HG03097 (cell line): Measurements from ENCODE around the gene PIK3C2A.
"Not testable (repeated sequence)": the region's sequence is repeated elsewhere in the genome, so short reads cannot be mapped to it uniquely, and the experiment has no call there.

Experiments
- ATAC-seq: cut with Tn5 transposase; IDR thresholded peaks from one replicate; pipeline ENCODE4 v1.9.1; 2021; ENCODE audit not compliant: unreplicated experiment, low FRiP score

Gene PIK3C2A, protein sequence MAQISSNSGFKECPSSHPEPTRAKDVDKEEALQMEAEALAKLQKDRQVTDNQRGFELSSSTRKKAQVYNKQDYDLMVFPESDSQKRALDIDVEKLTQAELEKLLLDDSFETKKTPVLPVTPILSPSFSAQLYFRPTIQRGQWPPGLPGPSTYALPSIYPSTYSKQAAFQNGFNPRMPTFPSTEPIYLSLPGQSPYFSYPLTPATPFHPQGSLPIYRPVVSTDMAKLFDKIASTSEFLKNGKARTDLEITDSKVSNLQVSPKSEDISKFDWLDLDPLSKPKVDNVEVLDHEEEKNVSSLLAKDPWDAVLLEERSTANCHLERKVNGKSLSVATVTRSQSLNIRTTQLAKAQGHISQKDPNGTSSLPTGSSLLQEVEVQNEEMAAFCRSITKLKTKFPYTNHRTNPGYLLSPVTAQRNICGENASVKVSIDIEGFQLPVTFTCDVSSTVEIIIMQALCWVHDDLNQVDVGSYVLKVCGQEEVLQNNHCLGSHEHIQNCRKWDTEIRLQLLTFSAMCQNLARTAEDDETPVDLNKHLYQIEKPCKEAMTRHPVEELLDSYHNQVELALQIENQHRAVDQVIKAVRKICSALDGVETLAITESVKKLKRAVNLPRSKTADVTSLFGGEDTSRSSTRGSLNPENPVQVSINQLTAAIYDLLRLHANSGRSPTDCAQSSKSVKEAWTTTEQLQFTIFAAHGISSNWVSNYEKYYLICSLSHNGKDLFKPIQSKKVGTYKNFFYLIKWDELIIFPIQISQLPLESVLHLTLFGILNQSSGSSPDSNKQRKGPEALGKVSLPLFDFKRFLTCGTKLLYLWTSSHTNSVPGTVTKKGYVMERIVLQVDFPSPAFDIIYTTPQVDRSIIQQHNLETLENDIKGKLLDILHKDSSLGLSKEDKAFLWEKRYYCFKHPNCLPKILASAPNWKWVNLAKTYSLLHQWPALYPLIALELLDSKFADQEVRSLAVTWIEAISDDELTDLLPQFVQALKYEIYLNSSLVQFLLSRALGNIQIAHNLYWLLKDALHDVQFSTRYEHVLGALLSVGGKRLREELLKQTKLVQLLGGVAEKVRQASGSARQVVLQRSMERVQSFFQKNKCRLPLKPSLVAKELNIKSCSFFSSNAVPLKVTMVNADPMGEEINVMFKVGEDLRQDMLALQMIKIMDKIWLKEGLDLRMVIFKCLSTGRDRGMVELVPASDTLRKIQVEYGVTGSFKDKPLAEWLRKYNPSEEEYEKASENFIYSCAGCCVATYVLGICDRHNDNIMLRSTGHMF (N-terminal part only)

DNA sequence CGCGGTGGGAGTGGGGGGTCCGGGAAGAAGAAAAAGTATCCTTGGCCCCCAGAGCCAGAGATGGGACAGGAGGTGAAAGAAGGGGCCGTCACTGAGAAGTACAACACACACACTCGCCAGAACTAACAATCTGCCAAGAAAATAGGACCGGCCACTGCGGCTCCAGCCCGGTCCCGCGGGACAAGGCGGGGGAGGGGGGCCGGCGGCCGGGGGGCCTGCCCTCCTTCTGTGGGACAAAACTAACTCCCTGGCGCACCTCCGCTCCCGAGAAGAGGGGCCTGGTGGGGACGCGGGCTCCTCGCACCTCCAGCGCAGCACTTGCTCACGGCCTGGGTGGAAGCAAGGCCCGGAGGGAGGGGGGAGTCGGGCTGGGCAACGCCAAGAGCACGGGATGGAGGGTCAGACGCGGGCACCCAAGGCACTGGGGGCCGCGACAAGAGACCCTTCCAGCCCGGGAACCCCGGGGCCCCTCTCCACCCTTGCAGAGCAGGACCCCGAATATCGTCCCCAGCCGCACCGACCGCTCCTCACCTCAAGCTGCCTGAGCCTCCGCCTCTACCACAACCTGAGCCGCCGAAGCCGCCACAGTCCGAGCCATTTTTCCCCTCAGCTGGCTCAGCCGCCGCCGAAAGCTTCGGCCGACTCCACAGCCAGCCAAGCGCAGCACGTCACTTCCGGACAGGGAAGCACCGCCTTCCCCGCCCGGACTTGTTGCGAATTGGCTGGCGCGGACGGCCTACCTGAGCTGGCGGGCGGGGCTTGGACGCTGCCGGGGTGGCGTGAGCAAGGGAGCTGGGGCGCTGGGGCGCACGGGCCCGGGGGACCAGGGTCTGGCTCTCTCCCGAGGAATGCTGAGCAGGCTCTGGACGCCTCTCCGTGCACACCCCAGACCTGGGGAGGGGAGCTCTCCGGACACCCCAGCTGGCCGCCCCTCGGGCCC, at the start of gene PIK3C2A:
Gene PIK3C2A (minus strand): TSS at position 670 of the 940 bp plus-strand sequence. CDS start 38,245 bp downstream, outside the sequence.
- peak; percentile 95 for ATAC-seq

DNA sequence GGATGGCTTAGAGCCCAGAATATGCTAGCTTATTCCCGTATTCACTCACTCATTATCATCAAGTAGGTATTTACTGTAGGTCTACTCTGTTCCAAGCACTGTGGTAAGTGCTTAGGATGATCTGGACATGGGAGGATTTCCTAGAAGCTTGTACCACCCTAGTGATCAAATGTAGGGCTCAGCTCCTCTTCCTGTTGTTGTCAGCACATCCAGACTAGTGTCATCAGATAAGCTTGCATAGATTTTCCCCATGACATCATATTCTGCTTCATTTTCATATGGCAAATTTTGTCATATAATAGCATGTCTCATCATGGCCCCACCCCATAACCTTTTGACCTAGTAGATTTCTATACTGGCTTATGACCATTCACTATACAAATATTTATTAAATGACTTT, 49.4 kb upstream of the PIK3C2A start:
- no peak for ATAC-seq

DNA sequence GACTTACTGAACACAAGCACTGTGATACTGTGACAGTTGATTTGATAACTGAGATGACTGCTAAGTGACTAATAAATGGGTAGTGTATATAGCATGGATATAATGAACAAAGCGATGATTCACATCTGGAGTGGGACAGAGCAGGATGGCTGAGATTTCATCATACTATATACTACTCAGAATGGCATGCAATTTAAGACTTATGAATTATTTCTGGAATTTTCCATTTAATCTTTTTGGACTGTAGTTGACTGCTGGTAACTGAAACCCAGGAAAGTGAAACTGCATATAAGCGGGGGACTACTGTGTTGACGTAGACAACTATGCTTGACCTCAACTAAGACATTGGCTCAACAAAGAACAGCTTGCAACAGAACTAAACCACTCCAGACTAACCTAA, 48.7 kb upstream of the PIK3C2A start:
- no peak for ATAC-seq

DNA sequence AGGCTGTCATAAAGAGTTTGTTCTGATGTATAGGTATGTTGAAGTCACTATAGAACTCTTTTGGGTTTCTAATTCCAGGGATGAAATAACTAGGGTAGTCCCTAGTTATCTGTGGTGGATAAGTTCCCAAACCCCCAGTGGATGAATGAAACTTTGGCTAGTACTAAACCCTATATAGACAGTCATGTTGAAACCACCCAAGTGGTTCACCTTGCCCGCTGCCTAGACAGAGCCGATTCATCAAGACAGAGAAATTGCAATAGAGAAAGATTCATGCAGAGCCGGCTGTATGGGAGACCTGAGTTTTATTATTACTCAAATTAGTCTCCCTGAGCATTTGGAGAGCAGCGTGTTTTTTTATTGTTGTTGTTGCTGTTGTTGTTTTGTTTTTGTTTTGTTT, 44.9 kb upstream of the PIK3C2A start:
- ATAC-seq, result no peak

DNA sequence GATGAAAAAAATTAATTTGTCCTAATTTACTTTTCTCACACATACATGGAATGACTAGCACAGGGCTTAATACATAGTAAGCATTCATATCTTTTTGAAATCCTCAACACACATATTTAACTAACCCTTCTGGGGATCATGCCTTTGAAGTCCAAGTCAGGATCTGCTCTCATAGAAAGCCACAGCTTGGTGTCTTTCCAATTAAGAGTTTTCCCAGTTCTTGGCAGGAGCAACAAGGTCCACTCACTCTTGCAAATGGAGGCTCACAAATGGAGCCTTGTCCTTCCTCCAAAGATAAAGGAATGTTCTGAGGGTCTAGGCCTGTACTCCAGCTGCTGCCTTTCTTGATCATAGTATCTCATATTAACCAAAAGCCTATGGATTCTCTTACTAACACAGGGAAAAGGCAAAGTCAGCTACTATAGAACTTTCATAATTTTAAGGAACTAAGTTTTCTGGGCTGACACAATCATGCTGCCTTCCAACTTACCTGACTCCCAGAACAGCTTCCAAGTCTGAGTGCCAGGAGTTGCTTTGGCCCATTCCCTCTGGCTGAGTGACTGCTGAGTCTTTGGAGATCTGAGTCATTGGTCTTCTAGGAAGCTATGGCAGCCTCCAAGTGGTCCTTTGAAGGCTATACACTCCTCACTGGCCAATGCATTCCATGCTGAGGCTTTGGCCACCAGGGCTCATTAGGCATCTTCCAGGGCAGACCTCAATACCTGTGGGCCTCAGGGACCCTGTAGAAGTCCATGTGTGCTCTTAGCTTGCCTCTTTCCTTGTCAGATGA, 43.0 kb upstream of the PIK3C2A start:
- no peak for ATAC-seq

DNA sequence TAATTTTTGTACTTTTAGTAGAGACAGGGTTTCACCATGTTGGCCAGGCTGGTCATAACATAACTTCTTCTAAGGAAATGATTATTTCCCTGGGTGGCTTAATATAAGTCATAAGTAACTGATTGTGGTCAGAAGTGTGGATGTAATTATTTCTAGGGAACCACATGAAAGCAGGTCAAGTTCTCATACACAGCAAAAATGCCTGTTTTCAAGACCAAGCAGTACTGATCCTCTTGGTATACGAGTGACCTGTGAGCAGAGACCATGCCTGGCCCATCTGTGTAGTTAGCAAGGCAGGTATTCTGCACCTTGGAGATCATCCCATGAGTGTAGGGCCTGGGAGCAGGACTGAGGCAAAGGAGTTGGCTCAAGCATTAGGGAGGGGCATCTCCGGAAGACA, 36.3 kb upstream of the PIK3C2A start:
- peak; percentile 97 for ATAC-seq

DNA sequence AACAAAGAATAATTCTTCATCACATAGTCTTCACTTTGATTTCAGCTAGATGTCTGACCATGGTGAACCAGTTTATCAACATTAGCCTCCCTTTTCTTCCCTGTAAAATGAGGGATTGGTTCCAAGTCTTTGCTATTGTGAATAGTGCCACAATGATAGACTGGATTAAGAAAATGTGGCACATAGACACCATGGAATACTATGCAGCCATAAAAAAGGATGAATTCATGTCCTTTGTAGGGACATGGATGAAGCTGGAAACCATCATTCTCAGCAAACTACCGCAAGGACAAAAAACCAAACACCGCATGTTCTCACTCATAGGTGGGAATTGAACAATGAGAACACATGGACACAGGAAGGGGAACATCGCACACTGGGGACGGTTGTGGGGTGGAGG, 35.2 kb upstream of the PIK3C2A start:
- ATAC-seq, result not testable (repeated sequence)

DNA sequence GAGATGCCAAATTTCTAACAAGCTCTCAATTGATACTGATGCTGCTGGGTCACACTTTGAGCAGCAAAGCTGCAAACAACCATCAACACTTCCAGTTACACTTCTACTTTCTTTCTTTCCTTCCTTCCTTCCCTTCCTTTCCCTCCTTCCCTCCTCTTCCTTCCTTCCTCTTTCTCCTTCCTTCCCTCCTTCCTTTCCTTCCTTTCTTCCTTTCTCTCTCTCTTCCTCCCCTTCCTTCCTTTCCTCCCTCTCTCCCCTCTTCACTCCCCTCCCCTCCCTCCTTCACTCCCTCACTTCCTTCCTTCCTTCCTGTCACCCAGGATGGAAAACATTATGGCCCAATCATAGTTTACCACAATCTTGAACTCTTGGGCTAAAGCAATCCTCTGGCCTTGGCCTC, 33.0 kb upstream of the PIK3C2A start:
- ATAC-seq, result no peak

DNA sequence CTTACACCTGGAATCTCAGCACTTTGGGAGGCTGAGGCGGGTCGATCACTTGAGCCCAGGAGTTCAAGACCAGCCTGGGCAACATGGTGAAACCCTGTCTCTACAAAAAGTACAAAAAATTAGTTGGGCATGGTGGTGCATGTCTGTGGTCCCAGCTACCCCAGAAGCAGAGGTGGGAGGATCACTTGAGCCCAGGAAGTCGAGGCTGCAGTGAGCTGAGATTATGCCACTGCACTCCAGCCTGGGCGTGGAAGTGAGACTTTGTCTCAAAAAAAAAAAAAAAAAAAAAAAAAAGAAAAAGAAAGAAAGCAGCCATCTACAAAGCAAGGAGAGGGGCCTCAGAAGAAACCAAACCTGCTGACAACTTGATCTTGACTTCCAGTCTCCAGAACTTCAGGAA, 32.1 kb upstream of the PIK3C2A start:
- not testable (repeated sequence) for ATAC-seq

DNA sequence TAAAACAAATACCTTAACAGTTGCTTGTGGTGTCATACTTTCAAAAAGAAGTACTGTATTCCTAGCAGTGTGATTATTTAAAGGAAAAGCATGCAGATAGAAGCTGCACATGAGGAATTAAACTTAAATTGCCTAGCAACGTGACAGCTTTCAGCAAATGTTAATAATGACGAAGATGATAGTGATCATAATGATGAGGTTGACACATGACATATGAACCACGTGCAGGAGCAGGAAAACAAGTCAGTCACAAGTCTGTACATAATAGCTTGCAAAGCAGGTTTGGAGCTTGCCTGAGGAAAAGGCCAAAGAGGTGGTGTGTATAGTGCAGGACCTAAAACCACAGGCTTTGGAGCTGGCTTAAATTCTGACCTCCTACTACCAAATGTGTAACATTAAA, 30.6 kb upstream of the PIK3C2A start:
- ATAC-seq, result no peak

DNA sequence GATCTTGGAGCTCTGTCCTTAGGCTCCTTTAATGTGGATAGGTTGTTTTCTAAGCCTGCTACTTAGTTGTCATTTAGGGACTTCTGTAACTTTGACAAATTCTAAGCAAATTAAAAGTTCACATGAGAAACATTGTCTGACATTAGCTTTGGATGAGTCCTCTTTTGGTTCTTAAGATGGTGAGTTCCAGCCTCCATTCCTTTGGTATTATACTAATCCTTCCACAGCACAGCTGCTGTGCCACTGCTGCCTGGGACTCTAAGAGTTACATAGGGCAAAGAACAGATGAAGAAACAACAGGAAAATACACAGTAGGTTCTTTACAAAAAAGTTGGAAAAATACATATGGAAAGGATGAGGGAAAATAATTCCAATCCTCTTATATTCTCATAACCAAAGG, 25.3 kb upstream of the PIK3C2A start:
- no peak for ATAC-seq

DNA sequence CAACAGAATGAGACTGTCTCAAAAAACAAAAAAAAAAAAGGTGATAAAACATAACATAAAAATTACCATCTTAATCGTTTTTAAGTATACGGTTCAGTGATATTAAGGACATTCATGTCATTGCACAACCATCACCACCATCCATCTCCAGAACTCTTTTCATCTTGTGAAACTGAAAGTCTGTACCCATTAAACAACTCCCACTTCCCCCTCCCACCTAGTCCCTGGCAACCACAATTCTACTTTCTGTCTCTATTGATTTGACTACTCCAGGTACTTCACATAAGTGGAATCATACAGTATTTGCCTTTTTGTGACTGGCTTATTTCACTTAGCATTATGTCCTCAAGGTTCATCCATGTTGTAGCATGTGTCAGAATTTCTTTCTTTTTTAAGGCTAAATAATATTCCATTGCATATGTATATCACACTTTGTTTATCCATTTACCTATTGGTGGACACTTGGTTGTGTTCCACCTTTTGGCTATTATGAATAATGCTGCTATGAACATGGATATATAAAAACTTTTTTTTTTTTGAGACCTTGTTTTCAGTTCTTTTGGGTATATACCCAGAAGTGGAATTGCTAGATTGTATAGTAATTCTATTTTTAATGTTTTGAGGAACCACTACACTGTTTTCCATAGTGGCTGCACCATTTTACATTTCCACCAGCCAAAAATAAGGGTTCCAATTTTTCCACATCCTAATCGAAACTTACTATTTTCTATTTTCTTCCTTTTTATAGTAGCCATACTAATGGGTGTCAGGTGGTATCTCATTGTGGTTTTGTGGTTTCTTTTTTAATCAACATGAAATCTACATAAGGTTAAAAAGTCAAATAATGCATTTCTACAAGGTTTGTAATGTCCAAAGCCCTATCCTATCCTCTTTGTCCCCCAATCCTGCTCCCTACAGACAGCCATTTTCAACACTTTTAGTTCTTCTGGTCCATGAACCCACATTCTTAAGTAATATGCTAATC, 23.4 kb upstream of the PIK3C2A start:
- peak; percentile 86 for ATAC-seq

DNA sequence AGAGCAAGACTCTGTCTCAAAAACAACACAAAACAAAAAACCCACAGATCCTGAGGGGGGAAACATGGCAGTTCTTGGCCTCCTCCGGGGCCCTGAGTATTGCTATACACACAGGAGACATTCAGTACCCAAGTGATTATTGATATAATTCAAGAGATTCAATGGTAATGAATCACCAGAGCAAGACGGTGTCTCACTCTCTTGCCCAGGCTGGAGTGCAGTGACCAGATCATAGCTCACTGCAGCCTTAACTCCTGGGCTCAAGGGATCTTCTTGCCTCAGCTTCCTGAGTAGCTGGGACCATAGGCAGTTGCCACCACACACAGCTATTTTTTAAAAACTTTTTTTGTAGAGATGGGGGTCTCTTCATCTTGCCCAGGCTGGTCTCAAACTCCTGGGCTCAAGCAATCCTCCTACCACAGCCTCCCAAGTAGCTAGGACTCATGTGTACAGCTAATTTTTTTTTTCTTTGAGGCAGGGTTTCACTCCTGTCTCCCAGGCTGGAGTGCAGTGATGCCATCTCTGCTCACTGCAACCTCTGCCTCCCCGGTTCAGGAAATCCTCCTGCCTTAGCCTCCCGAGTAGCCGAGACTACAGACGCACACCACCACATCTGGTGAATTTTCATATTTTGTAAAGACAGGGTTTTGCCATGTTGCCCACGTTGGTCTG, 21.8 kb upstream of the PIK3C2A start:
- ATAC-seq, result no peak

DNA sequence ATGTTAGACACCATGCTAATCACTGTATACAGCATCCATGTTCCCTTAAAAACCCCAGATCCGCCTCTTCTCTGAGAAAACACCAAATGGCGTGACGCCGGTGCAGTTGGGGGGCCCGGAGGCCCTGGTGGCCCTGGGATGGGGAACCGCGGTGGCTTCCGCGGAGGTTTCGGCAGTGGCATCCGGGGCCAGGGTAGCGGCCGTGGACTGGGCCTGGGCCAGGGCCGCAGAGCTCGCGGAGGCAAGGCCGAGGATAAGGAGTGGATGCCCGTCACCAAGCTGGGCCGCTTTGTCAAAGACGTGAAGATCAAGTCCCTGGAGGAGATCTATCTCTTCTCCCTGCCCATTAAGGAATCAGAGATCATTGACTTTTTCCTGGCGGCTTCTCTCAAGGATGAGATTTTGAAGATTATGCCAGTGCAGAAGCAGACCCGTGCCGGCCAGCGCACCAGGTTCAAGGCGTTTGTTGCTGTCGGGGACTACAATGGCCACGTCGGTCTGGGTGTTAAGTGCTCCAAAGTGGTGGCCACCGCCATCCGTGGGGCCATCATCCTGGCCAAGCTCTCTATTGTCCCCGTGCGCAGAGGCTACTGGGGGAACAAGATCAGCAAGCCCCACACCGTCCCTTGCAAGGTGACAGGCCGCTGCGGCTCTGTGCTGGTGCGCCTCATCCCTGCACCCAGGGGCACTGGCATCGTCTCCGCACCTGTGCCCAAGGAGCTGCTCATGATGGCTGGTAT, 20.6 kb upstream of the PIK3C2A start:
- not testable (repeated sequence) for ATAC-seq

DNA sequence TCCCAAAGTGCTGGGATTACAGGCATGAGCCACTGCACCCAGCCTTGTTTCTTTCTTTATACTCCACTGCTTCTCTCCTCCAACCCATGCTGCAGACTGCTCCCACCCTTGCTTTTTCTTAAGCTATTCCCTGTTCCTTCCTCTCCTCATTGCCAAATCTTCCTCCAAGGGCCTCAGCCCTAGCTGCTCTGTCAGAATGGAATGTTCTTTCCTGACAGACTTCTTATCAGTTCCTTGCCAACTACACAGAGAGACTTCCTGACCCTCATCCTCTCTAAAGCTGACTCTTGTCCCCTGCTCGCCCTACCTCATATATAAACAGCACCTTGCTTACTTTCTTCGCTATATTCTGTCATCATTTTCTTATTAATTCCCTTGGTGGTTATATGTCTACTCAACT, 16.9 kb upstream of the PIK3C2A start:
- no peak for ATAC-seq

DNA sequence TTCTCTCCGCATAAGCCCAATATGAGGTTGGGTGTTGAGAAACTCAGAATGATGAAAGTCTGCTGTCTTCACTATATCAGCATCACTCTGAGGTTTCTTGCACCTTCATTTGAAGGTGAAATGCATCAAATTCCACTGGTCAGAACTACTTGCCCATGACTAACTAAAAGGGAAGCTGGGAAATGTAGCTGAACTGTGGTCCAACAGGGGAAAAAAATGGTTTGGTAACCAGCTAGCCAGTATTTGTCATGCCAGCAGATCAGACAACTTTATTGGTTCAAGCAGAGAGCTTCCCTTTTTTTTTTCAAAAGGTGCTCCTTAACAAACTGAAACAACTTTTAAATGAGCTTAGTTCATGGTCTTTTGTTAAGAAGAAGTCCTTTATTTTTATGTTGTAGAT, 14.2 kb upstream of the PIK3C2A start:
- ATAC-seq, result no peak

DNA sequence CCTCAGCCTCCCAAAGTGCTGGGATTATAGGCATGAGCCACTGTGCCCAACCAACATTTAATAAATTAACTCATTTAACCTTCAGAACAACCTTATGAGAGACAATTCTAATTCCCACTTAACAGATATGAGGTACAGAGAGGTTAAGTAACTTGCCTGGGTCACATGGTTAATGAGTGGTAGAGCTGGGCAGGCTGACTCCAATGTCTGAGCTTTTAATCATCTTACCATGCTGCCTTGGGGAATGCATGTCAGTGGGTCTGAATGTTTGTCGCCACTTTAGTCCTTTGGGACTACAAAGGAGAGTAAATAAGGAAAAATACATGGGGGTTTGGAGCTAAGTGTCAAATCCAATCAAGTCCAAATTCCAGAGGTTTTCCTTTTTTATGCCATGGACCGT, 11.2 kb upstream of the PIK3C2A start:
- no peak for ATAC-seq
